ENCODE results near the gene KRT75. TPM values are rescaled to one million over a fixed set of nuclear protein-coding genes. Genes with fewer than 3 reads are reported as not detected.

The KRT75 gene
- total RNA-seq (not detected), polyA plus RNA-seq (not detected)

GRCh38 chr12:52434081-52434733 is at the start of gene KRT75:
KRT75 (minus strand) TSS chr12:52434371; CDS start chr12:52434304, 67 bp downstream.
- Mint-ChIP-seq H3K36me3 (no peaks in the 10 kb centered on the region), H3K27me3 (peaks cover 6% of the 10 kb centered on the region), H3K9me3 (no peaks in the 10 kb centered on the region), H3K4me3 (no peak within 1 kb of the TSS), H3K4me1 (peaks cover 0 to 5% (median 0%) of the 10 kb centered on the region in 4 donors), H3K27ac (no peak within 1 kb of the TSS)
- ATAC-seq (ENCODE audit: low read depth in 2 of 2) (no peak), DNase-seq (no peak)
- Histone ChIP-seq H3K27ac (ENCODE audit: insufficient read depth, low read length, poor library complexity, severe bottlenecking) (no peak within 1 kb of the TSS), H3K4me3 (ENCODE audit: low read depth, low read length) (no peak within 1 kb of the TSS), H3K9me3 (ENCODE audit: control insufficient read depth in 2 of 2, low read length in 2 of 2) (no peaks in the 10 kb centered on the region), H3K27me3 (ENCODE audit: control insufficient read depth, insufficient read depth, low read length) (no peaks in the 10 kb centered on the region), H3K4me1 (ENCODE audit: control insufficient read depth, insufficient read depth, low read length, poor library complexity, severe bottlenecking) (no peaks in the 10 kb centered on the region), H3K36me3 (ENCODE audit: control insufficient read depth, insufficient read depth, low read length) (no peaks in the 10 kb centered on the region)

DNA sequence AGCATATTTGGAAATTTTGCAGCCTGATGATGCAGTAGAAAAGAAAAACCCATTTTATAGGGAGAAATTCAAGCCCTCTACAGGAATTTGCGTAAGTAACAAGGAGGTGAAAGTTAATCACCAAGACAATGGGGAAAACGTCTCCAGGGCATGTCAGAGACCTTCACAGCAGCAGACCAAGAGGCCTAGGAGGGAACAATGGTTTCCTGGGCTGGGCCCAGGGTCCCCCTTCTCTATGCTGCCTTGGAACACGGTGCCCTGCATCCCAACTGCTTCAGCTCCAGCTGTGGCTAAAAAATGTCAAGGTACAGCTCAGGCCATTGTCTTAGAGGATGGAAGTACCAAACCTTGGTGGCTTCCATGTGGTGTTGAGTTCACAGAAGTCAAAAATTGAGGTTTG is 45.9 kb upstream of the KRT75 start:
- no peak for ATAC-seq (ENCODE audit: low read depth in 2 of 2)
- no peak overlapping the region for H3K27ac ChIP-seq (ENCODE audit: insufficient read depth, low read length, poor library complexity, severe bottlenecking)
- Mint-ChIP-seq H3K4me3 (no peak overlapping the region), H3K4me1 (no peaks in the 10 kb centered on the region), H3K27ac (no peak overlapping the region), H3K9me3 (peaks cover 0 to 12% (median 4%) of the 10 kb centered on the region in 7 donors), H3K27me3 (peaks cover 31% of the 10 kb centered on the region), H3K36me3 (no peaks in the 10 kb centered on the region)
- DNase-seq = no peak
- peaks cover 4 to 7% of the 10 kb centered on the region in 2 experiments for H3K9me3 ChIP-seq (ENCODE audit: control insufficient read depth in 2 of 2, low read length in 2 of 2)
- no peaks in the 10 kb centered on the region for H3K27me3 ChIP-seq (ENCODE audit: control insufficient read depth, insufficient read depth, low read length)
- H3K4me3 ChIP-seq (ENCODE audit: low read depth, low read length) = no peak overlapping the region
- H3K4me1 ChIP-seq (ENCODE audit: control insufficient read depth, insufficient read depth, low read length, poor library complexity, severe bottlenecking) = no peaks in the 10 kb centered on the region
- no peaks in the 10 kb centered on the region for H3K36me3 ChIP-seq (ENCODE audit: control insufficient read depth, insufficient read depth, low read length)

GRCh38 chr12:52477651-52478050 is 43.5 kb upstream of the KRT75 start:
- Histone ChIP-seq H3K4me1 (ENCODE audit: control insufficient read depth, insufficient read depth, low read length, poor library complexity, severe bottlenecking) (no peaks in the 10 kb centered on the region), H3K27me3 (ENCODE audit: control insufficient read depth, insufficient read depth, low read length) (no peaks in the 10 kb centered on the region), H3K27ac (ENCODE audit: insufficient read depth, low read length, poor library complexity, severe bottlenecking) (no peak overlapping the region), H3K36me3 (ENCODE audit: control insufficient read depth, insufficient read depth, low read length) (no peaks in the 10 kb centered on the region), H3K9me3 (ENCODE audit: control insufficient read depth in 2 of 2, low read length in 2 of 2) (no peaks in the 10 kb centered on the region), H3K4me3 (ENCODE audit: low read depth, low read length) (no peak overlapping the region)
- H3K4me1 Mint-ChIP-seq = no peaks in the 10 kb centered on the region
- no peak overlapping the region for H3K4me3 Mint-ChIP-seq
- DNase-seq = no peak
- H3K9me3 Mint-ChIP-seq = peaks cover 0 to 4% (median 1%) of the 10 kb centered on the region in 7 donors
- peaks cover 25% of the 10 kb centered on the region for H3K27me3 Mint-ChIP-seq
- no peak overlapping the region for H3K27ac Mint-ChIP-seq
- no peaks in the 10 kb centered on the region for H3K36me3 Mint-ChIP-seq
- ATAC-seq (ENCODE audit: low read depth in 2 of 2) = no peak

GRCh38 chr12:52474212-52474611 is 40.0 kb upstream of the KRT75 start:
- Histone ChIP-seq H3K4me1 (ENCODE audit: control insufficient read depth, insufficient read depth, low read length, poor library complexity, severe bottlenecking) (no peaks in the 10 kb centered on the region), H3K27ac (ENCODE audit: insufficient read depth, low read length, poor library complexity, severe bottlenecking) (no peak overlapping the region), H3K4me3 (ENCODE audit: low read depth, low read length) (no peak overlapping the region), H3K36me3 (ENCODE audit: control insufficient read depth, insufficient read depth, low read length) (no peaks in the 10 kb centered on the region), H3K27me3 (ENCODE audit: control insufficient read depth, insufficient read depth, low read length) (no peaks in the 10 kb centered on the region), H3K9me3 (ENCODE audit: control insufficient read depth in 2 of 2, low read length in 2 of 2) (no peaks in the 10 kb centered on the region)
- Mint-ChIP-seq H3K27ac (no peak overlapping the region), H3K4me1 (no peaks in the 10 kb centered on the region), H3K36me3 (no peaks in the 10 kb centered on the region), H3K27me3 (peaks cover 14% of the 10 kb centered on the region), H3K4me3 (no peak overlapping the region), H3K9me3 (peaks cover 0 to 4% (median 0%) of the 10 kb centered on the region in 7 donors)
- ATAC-seq (ENCODE audit: low read depth in 2 of 2) (no peak), DNase-seq (no peak)

DNA sequence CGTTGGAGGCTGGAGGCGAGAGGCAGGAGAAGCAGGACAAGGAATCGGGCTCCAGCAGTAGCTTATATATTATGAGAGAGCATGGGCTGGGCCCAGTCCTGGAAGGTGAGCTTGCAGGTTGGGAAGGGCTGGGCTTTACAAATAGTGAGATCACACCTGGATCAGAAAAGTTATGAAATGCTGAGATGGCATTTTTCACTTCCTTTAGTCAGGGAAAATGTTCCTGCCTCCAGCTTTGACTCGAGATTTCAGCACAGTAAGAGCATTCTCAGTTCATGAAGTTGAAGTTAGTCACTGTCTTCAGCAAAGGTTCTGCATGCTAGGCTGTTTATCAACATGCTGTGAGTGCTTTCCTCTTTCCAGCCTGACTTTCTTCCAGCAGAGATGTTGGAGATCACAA is 39.6 kb upstream of the KRT75 start, which contains the start of gene KRT6C:
Gene KRT6C, minus strand, starts transcription at position 38 of the 400 bp plus-strand sequence. CDS start 68 bp downstream, outside the sequence.
- no peak within 1 kb of the TSS for H3K4me3 ChIP-seq (ENCODE audit: low read depth, low read length)
- H3K27me3 Mint-ChIP-seq = peaks cover 14% of the 10 kb centered on the region
- H3K36me3 Mint-ChIP-seq = no peaks in the 10 kb centered on the region

GRCh38 chr12:52469853-52470252 is 35.7 kb upstream of the KRT75 start:
- no peaks in the 10 kb centered on the region for H3K36me3 ChIP-seq (ENCODE audit: control insufficient read depth, insufficient read depth, low read length)
- H3K9me3 Mint-ChIP-seq = no peaks in the 10 kb centered on the region
- H3K27me3 Mint-ChIP-seq = peaks cover 6% of the 10 kb centered on the region
- no peak overlapping the region for H3K4me3 Mint-ChIP-seq
- no peak for DNase-seq
- H3K27ac ChIP-seq (ENCODE audit: insufficient read depth, low read length, poor library complexity, severe bottlenecking) = no peak overlapping the region
- no peaks in the 10 kb centered on the region for H3K4me1 ChIP-seq (ENCODE audit: control insufficient read depth, insufficient read depth, low read length, poor library complexity, severe bottlenecking)
- no peaks in the 10 kb centered on the region for H3K9me3 ChIP-seq (ENCODE audit: control insufficient read depth in 2 of 2, low read length in 2 of 2)
- no peaks in the 10 kb centered on the region for H3K4me1 Mint-ChIP-seq
- no peak overlapping the region for H3K4me3 ChIP-seq (ENCODE audit: low read depth, low read length)
- H3K27me3 ChIP-seq (ENCODE audit: control insufficient read depth, insufficient read depth, low read length) = peaks cover 3% of the 10 kb centered on the region
- H3K27ac Mint-ChIP-seq = no peak overlapping the region
- ATAC-seq (ENCODE audit: low read depth in 2 of 2) = no peak
- H3K36me3 Mint-ChIP-seq = no peaks in the 10 kb centered on the region

More for the DNA sequence above, 39.6 kb upstream of the KRT75 start, which contains the start of gene KRT6C:
- no peak for DNase-seq
- Histone ChIP-seq H3K27me3 (ENCODE audit: control insufficient read depth, insufficient read depth, low read length) (no peaks in the 10 kb centered on the region), H3K9me3 (ENCODE audit: control insufficient read depth in 2 of 2, low read length in 2 of 2) (no peaks in the 10 kb centered on the region), H3K4me1 (ENCODE audit: control insufficient read depth, insufficient read depth, low read length, poor library complexity, severe bottlenecking) (no peaks in the 10 kb centered on the region), H3K27ac (ENCODE audit: insufficient read depth, low read length, poor library complexity, severe bottlenecking) (no peak within 1 kb of the TSS), H3K36me3 (ENCODE audit: control insufficient read depth, insufficient read depth, low read length) (no peaks in the 10 kb centered on the region)
- no peaks in the 10 kb centered on the region for H3K4me1 Mint-ChIP-seq
- ATAC-seq (ENCODE audit: low read depth in 2 of 2) = no peak
- H3K27ac Mint-ChIP-seq = no peak within 1 kb of the TSS
- peaks cover 0 to 4% (median 0%) of the 10 kb centered on the region in 7 donors for H3K9me3 Mint-ChIP-seq
- H3K4me3 Mint-ChIP-seq = no peak within 1 kb of the TSS

- DNase-seq = no peak
- Histone ChIP-seq H3K4me1 (ENCODE audit: control insufficient read depth, insufficient read depth, low read length, poor library complexity, severe bottlenecking) (no peaks in the 10 kb centered on the region), H3K27me3 (ENCODE audit: control insufficient read depth, insufficient read depth, low read length) (peaks cover 5% of the 10 kb centered on the region), H3K4me3 (ENCODE audit: low read depth, low read length) (no peak overlapping the region), H3K9me3 (ENCODE audit: control insufficient read depth in 2 of 2, low read length in 2 of 2) (no peaks in the 10 kb centered on the region), H3K27ac (ENCODE audit: insufficient read depth, low read length, poor library complexity, severe bottlenecking) (no peak overlapping the region), H3K36me3 (ENCODE audit: control insufficient read depth, insufficient read depth, low read length) (no peaks in the 10 kb centered on the region)
- no peak for ATAC-seq (ENCODE audit: low read depth in 2 of 2)
- Mint-ChIP-seq H3K4me3 (no peak overlapping the region), H3K27me3 (peaks cover 21% of the 10 kb centered on the region), H3K36me3 (no peaks in the 10 kb centered on the region), H3K27ac (no peak overlapping the region), H3K9me3 (no peaks in the 10 kb centered on the region), H3K4me1 (no peaks in the 10 kb centered on the region)
Observed at GRCh38 chr12:52464897-52465296, 30.7 kb upstream of the KRT75 start.

DNA sequence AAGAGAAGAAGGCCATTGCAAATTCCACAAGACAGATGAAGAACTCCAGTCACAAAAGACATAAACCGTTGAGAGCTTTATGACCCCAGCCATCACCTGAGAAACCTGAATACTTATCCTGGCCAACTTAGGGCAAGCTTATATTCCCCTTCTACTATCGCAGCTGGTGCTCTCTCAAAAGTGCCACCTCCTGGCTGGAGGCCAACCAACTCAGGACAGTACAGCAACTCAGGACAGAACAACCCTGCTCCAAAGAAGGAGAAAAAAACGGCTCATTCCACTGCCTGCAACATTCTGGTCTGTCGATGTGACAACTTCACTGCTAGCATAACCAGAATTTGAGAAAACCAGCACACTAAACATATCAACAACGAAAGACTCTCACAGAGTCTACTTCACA is 27.5 kb upstream of the KRT75 start:
- Mint-ChIP-seq H3K4me3 (no peak overlapping the region), H3K4me1 (no peaks in the 10 kb centered on the region), H3K9me3 (no peaks in the 10 kb centered on the region), H3K27me3 (peaks cover 24% of the 10 kb centered on the region), H3K36me3 (no peaks in the 10 kb centered on the region), H3K27ac (no peak overlapping the region)
- Histone ChIP-seq H3K36me3 (ENCODE audit: control insufficient read depth, insufficient read depth, low read length) (no peaks in the 10 kb centered on the region), H3K4me3 (ENCODE audit: low read depth, low read length) (no peak overlapping the region), H3K9me3 (ENCODE audit: control insufficient read depth in 2 of 2, low read length in 2 of 2) (no peaks in the 10 kb centered on the region), H3K27me3 (ENCODE audit: control insufficient read depth, insufficient read depth, low read length) (peaks cover 5% of the 10 kb centered on the region), H3K4me1 (ENCODE audit: control insufficient read depth, insufficient read depth, low read length, poor library complexity, severe bottlenecking) (no peaks in the 10 kb centered on the region), H3K27ac (ENCODE audit: insufficient read depth, low read length, poor library complexity, severe bottlenecking) (no peak overlapping the region)
- DNase-seq = no peak
- no peak for ATAC-seq (ENCODE audit: low read depth in 2 of 2)

Data from CD4-positive, CD25-positive, alpha-beta regulatory T cell (primary cell).